ENCODE results near the gene TUBGCP3. TPM values are rescaled to one million over a fixed set of nuclear protein-coding genes. Genes with fewer than 3 reads are reported as not detected.

Gene TUBGCP3
- total RNA-seq, 1 donor from 2014 or later = 22.4 TPM

DNA sequence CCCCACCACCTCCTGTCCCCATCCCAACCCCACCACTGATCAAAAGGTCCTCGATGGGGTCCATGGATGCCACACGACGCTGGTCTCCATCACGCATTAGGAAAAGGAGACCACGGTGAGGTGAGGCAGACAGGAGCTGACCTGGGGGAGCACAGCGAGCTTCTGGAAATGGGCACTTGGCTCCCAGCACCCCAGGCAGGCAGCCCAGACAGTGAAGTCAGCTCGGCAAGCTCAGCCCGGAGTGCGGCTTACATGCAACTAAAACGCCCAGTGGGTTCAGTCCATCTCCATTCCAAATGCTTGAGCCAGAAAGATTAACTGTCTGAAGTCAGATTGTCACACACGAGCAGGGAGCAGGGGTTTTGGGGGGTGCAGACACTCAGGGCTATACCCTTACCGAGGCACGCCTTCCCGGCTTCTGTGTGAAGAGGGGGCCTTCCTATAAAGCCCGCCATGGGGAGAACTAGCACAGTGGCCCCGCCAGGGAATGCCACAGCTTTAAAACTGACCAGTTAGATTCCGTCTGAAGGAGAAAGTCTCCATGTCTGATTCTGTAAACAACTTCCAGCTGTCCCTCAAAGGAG, 132.4 kb downstream of the TUBGCP3 start:
- no peaks in the 10 kb centered on the region for H3K27me3 ChIP-seq
- no peak for DNase-seq (ENCODE audit: low spot score in 2 of 2)
- no peak overlapping the region for H3K27ac ChIP-seq
- H3K4me1 ChIP-seq = no peaks in the 10 kb centered on the region
- H3K4me3 ChIP-seq = no peak overlapping the region
- intact Hi-C loops (cut with DNase I) = loop anchor here (1.0 kb wide), 1 partner anchor 11 kb away; no protein-coding TSS in a partner anchor
- no peaks in the 10 kb centered on the region for H3K36me3 ChIP-seq
- TF ChIP-seq, protein P1, sequence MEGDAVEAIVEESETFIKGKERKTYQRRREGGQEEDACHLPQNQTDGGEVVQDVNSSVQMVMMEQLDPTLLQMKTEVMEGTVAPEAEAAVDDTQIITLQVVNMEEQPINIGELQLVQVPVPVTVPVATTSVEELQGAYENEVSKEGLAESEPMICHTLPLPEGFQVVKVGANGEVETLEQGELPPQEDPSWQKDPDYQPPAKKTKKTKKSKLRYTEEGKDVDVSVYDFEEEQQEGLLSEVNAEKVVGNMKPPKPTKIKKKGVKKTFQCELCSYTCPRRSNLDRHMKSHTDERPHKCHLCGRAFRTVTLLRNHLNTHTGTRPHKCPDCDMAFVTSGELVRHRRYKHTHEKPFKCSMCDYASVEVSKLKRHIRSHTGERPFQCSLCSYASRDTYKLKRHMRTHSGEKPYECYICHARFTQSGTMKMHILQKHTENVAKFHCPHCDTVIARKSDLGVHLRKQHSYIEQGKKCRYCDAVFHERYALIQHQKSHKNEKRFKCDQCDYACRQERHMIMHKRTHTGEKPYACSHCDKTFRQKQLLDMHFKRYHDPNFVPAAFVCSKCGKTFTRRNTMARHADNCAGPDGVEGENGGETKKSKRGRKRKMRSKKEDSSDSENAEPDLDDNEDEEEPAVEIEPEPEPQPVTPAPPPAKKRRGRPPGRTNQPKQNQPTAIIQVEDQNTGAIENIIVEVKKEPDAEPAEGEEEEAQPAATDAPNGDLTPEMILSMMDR (IDR thresholded peaks at IDR 0.05) = no peak
- peaks cover 0 to 6% of the 10 kb centered on the region in 2 donors for H3K9me3 ChIP-seq

DNA sequence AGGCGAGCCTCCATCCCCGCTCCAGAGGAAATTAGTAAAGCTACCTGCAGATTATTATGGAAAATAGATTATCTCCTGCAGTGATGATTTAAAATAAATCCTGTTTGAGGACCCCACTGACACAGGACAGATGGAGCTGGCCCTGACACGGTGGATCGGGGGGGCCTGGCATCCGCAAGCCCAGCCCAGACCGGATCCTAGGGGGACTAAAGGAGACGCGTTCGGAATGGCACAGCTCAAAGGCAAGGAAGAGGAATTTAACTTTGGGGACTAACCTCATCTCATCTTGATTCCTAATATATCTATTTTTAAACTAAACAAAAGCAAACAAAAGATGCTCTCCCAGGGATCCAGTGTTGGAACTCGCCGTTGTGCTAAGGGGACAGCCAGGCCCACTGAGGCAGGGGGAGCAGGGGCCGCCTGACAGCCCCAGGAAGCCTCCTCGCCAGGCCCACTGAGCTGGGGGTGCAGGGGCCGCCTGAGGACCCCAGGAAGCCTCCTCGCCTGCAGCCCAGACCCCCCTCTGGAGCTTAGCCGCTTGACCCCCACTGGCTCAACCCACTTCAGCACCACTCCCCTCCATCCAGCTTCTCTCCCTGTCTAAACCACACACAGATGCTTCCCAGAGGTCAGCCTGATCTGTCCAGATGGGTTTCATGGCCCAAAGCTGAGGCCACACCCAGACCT, 133.2 kb downstream of the TUBGCP3 start:
- Histone ChIP-seq H3K4me3 (no peak overlapping the region), H3K9me3 (peaks cover 0 to 6% of the 10 kb centered on the region in 2 donors), H3K4me1 (no peaks in the 10 kb centered on the region), H3K27ac (no peak overlapping the region), H3K27me3 (no peaks in the 10 kb centered on the region), H3K36me3 (no peaks in the 10 kb centered on the region)
- no peak for DNase-seq (ENCODE audit: low spot score in 2 of 2)
- TF ChIP-seq, protein P1 (IDR thresholded peaks at IDR 0.05) = no peak
- intact Hi-C loops (cut with DNase I) = no loop called here

DNA sequence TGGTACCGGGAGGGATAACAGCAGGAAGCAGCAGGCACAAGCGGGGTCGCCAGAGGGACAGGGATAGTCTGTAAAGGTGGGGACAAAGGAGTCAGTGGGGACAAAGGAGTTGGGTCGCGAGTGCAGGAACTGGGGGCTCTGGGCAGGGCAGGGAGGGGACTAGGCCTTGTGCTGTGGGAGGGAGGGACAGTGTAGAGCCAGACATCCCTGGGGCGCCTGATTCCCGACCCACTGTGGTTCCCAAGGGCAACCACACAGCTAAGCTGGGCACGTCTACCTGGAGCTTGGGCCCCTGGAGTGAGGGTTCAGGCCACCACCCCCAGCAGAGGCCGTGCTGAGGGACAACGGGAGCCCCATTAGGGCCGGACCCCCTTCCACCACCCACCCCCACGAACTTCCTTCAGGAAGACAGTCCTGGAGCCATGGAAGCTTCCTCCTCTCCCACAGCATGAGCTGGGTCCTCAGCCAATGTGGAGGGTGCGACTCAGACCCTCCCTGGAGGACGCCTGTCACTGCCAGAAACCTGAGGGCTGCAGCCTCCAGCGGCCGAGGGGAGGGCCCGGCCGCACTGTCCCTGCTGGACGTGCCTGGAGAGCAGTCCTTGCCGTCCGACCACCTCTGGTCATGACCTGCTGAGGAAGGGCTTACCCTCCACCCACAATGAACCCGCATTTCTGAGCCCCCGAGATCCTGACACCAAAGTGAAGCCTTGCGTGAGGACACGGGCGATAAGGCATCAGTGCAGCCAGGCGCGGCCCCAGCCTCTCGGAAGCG, 133.9 kb downstream of the TUBGCP3 start:
- Histone ChIP-seq H3K36me3 (no peaks in the 10 kb centered on the region), H3K4me3 (no peak overlapping the region), H3K27me3 (no peaks in the 10 kb centered on the region), H3K9me3 (no peaks in the 10 kb centered on the region), H3K4me1 (no peaks in the 10 kb centered on the region), H3K27ac (no peak overlapping the region)
- intact Hi-C loops (cut with DNase I) = no loop called here
- TF ChIP-seq, protein P1 (IDR thresholded peaks at IDR 0.05) = no peak
- DNase-seq (ENCODE audit: low spot score in 2 of 2) = no peak

DNA sequence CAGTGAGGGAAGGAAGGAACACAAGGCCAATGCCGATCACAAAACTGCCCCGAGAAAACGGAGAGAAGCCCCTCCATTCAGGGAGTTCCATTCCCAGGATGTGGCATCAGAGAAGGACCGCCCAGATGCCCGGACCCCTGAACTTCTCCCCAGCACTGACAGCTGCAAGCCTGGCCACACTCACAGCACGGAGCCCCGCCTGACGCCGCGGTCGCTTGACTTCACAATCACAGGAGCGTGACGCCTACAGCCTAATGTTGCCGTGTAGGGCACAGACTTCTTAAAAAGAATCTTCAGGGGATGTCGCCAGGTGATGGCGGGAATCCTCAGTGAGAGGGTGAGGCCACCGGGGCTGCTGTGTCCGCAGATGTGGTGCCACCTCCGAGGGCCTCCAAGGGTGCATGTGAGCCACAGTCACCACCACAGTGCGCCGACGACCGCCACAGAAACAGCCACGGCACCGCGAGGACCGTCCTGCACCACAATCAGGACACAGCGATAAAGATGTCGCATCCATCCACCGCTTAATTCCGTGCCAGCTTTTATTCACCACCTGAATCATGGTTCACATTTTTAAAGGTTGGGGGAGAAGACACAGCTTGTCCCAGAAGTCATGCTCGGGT, 134.6 kb downstream of the TUBGCP3 start:
- TF ChIP-seq, protein P1 (IDR thresholded peaks at IDR 0.05) = no peak
- Histone ChIP-seq H3K4me3 (no peak overlapping the region), H3K9me3 (no peaks in the 10 kb centered on the region), H3K27ac (no peak overlapping the region), H3K4me1 (no peaks in the 10 kb centered on the region), H3K36me3 (no peaks in the 10 kb centered on the region), H3K27me3 (no peaks in the 10 kb centered on the region)
- DNase-seq (ENCODE audit: low spot score in 2 of 2) = no peak
- intact Hi-C loops (cut with DNase I) = no loop called here

DNA sequence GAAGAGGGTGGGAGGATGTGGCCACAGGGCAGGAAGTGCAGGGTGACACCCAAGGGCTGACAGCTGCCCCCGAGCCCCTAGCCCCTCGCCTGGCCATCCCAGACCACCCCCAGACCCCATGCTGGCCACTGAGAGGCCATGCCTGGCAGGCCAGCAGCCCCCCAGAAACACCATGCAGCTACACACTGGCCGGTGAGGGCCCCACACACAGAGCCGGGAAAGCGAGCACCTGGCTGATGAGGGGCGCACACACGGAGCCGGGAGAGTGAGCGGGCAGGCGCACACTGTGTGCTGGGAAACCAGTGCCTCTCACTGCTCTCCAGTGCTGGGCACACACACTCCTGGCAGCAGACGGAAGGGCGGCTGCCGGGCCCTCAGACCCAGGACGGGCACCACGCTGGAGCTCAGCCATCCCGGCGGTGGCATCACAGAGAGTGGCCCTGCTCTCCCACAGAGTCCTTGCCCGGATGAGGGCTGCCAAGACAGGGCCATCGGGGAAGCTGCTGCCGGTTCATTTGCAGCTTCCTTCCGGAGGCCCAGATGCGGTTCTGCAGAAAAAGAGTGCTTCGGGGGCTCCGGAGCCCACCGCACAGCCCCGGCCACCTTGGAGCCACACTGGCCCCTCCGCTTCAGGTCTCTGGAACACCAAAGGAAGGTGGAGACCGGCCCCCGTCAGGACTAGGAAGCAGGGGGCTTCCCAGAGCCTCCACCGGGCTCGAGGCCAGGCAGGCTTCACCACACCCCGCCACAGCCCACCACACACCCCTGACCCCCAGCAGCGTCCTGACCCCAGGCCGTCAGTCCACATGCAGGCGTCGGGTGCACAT, 135.4 kb downstream of the TUBGCP3 start:
- no peaks in the 10 kb centered on the region for H3K4me1 ChIP-seq
- no peak overlapping the region for H3K27ac ChIP-seq
- DNase-seq (ENCODE audit: low spot score in 2 of 2) = no peak
- TF ChIP-seq, protein P1 (IDR thresholded peaks at IDR 0.05) = no peak
- no peak overlapping the region for H3K4me3 ChIP-seq
- H3K9me3 ChIP-seq = no peaks in the 10 kb centered on the region
- H3K27me3 ChIP-seq = no peaks in the 10 kb centered on the region
- intact Hi-C loops (cut with DNase I) = no loop called here
- H3K36me3 ChIP-seq = no peaks in the 10 kb centered on the region

Measured in ascending aorta (tissue), 2 donors.